ENCODE results near the gene PDE4C. TPM values are rescaled to one million over a fixed set of nuclear protein-coding genes. Genes with fewer than 3 reads are reported as not detected.
A peak's percentile ranks its signal among the peaks of the same experiment; 100 is the strongest.

Gene PDE4C
- total RNA-seq, 1 experiment from 2014 or later, result 3.0 TPM

GRCh38 chr19:18193388-18194180, 32.7 kb downstream of the PDE4C start:
- H3K36me3 Mint-ChIP-seq, result peaks cover 10% of the 10 kb centered on the region
- peaks cover 20% of the 10 kb centered on the region for H3K4me1 Mint-ChIP-seq
- H3K9me3 Mint-ChIP-seq, result no peaks in the 10 kb centered on the region
- ATAC-seq (no peak), DNase-seq (ENCODE audit: low spot score) (no peak)
- CTCF ChIA-PET, result interaction anchor here (0.6 to 6.0 kb wide), 22 partner anchors 11 to 245 kb away, joined by 3 to 43 read pairs (median 11); partner anchors contain the start of genes GDF15, IQCN, JUND and PIK3R2
- H3K27ac Mint-ChIP-seq, result peak overlapping the region; percentile 86
- peaks cover 2% of the 10 kb centered on the region; the same call in 1 of the 2 replicates for H3K27me3 Mint-ChIP-seq (ENCODE audit: low read depth)
- 0 out of 2 replicates have a peak, but pooled peaks have one; percentile 17 for TF ChIP-seq AR (CRISPR knock-in tag; IDR thresholded peaks at IDR 0.05)
- TF ChIP-seq ARID4B (CRISPR knock-in tag; IDR thresholded peaks at IDR 0.05; ENCODE audit: borderline replicate concordance), result peak; percentile 4; the same call in 1 of the 2 replicates
- TF ChIP-seq MLX (CRISPR knock-in tag; IDR thresholded peaks at IDR 0.05), result 0 out of 2 replicates have a peak, but pooled peaks have one; percentile 21
- TF ChIP-seq USF2 (CRISPR knock-in tag; IDR thresholded peaks at IDR 0.05), result no peak
- TF ChIP-seq TCF7 (CRISPR knock-in tag; IDR thresholded peaks at IDR 0.05; ENCODE audit: low read depth), result no peak
- TF ChIP-seq FOXP1 (CRISPR knock-in tag; IDR thresholded peaks at IDR 0.05; ENCODE audit: borderline replicate concordance), result 0 out of 2 replicates have a peak, but pooled peaks have one; percentile 41
- TF ChIP-seq ELF4 (CRISPR knock-in tag; IDR thresholded peaks at IDR 0.05; ENCODE audit: low read depth), result no peak
- no peak; the same call in 1 of the 2 replicates for TF ChIP-seq JUN (CRISPR knock-in tag; IDR thresholded peaks at IDR 0.05)
- TF ChIP-seq TEAD1 (CRISPR knock-in tag; IDR thresholded peaks at IDR 0.05), result peak; percentile 7; the same call in 1 of the 2 replicates
- no peak for TF ChIP-seq ETV6 (CRISPR knock-in tag; IDR thresholded peaks at IDR 0.05)
- TF ChIP-seq ZNF317 (CRISPR knock-in tag; IDR thresholded peaks at IDR 0.05; ENCODE audit: borderline replicate concordance, low read depth), result 0 out of 2 replicates have a peak, but pooled peaks have one; percentile 26
- POLR2A ChIA-PET, result interaction anchor here (0.6 to 1.7 kb wide), 5 partner anchors 31 to 88 kb away, joined by 3 to 9 read pairs (median 4); partner anchors contain the start of gene JUND
- peak overlapping the region; percentile 82 for H3K4me3 Mint-ChIP-seq

- peak within 1 kb of the TSS; percentile 82 for H3K4me3 Mint-ChIP-seq
- DNase-seq (ENCODE audit: low spot score) (peak; percentile 99), ATAC-seq (peak; percentile 94)
- peaks cover 2% of the 10 kb centered on the region; the same call in 1 of the 2 replicates for H3K27me3 Mint-ChIP-seq (ENCODE audit: low read depth)
- H3K9me3 Mint-ChIP-seq, result no peaks in the 10 kb centered on the region
- peaks cover 3% of the 10 kb centered on the region for H3K36me3 Mint-ChIP-seq
- CTCF ChIA-PET, result interaction anchor here (0.5 to 6.0 kb wide), 21 partner anchors 12 to 745 kb away, joined by 3 to 43 read pairs (median 6); partner anchors contain the start of genes IQCN, JUND, PIK3R2 and RAB3A
- peak within 1 kb of the TSS; percentile 97 for H3K27ac Mint-ChIP-seq
- H3K4me1 Mint-ChIP-seq, result peaks cover 20% of the 10 kb centered on the region
- POLR2A ChIA-PET, result interaction anchor here (0.6 to 1.8 kb wide), 5 partner anchors 40 to 89 kb away, joined by 3 to 9 read pairs (median 4); partner anchors contain the start of gene JUND
- peak; percentile 84; the same call in 1 of the 2 replicates for TF ChIP-seq ARID4B (CRISPR knock-in tag; IDR thresholded peaks at IDR 0.05; ENCODE audit: borderline replicate concordance)
- TF ChIP-seq SP1 (CRISPR knock-in tag; conservative IDR thresholded peaks at IDR 0.05), result peak; percentile 100
- TF ChIP-seq ZNF512 (CRISPR knock-in tag; IDR thresholded peaks at IDR 0.05; ENCODE audit: borderline replicate concordance), result no peak
These were observed 33.4 kb downstream of the PDE4C start, which contains the start of gene MPV17L2 for GRCh38 chr19:18192673-18193387. Gene MPV17L2, plus strand, starts transcription at chr19:18193218. Its CDS starts 64 bp downstream, at chr19:18193282.
